ENCODE results near the gene TMEM170A.

Gene TMEM170A

DNA sequence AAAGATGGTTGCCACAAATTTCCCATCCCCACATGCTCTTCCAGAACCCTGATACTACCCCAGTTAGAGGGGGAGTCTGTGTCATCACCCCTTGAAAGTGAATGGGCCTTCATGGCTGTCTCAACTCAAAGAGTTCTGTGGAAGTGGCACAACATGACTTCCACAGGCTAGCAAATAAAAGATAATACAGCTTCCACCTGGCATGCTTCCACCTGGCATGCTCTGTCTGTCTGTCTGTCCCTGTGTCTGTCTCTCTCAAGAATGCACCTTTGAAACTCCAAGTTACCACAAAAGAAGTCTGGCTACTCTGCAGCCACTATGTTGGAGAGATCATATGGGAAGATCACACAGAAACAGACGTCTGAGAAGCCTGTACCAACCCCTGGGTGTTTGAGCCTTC lies 66.2 kb downstream of the TMEM170A start:
- no peak for DNase-seq

- DNase-seq = no peak
Measured at GRCh38 chr16:75394941-75395340, 69.5 kb downstream of the TMEM170A start.

Data from NCI-H446 treated with DMSO at 0.1 percent for 48 hours (cell line).